Nephron (organoid): ENCODE results near the gene ADAMTS14.

Experiments used
- H3K27ac Mint-ChIP-seq, 3 experiments: 2 replicates each; pipeline ENCODE4 v1.8.0; 2020; ENCODE audit warnings: mixed read lengths in 3 of 3, mild to moderate bottlenecking in 2 of 3, moderate library complexity in 1 of 3
- H3K27me3 Mint-ChIP-seq: 2 replicates; pipeline ENCODE4 v1.8.0; 2021; ENCODE audit warnings: low read depth, mild to moderate bottlenecking, moderate library complexity, mixed read lengths
- H3K36me3 Mint-ChIP-seq: 2 replicates; pipeline ENCODE4 v1.8.0; 2020; ENCODE audit warnings: low read depth, mixed read lengths
- H3K4me1 Mint-ChIP-seq: 2 replicates; pipeline ENCODE4 v1.8.0; 2020; ENCODE audit warnings: mixed read lengths
- H3K4me3 Mint-ChIP-seq, 3 experiments: 2 replicates each; pipeline ENCODE4 v1.8.0; 2020; ENCODE audit warnings: mild to moderate bottlenecking in 3 of 3, mixed read lengths in 3 of 3, moderate library complexity in 2 of 3
- H3K9me3 Mint-ChIP-seq: 2 replicates; pipeline ENCODE4 v1.8.0; 2020; ENCODE audit warnings: mixed read lengths
- CTCF ChIP-seq, 3 experiments: fragments of 200-600 bp; sonication (generic); IDR thresholded peaks; one replicate each; pipeline ENCODE4 v1.5.0; 2021; ENCODE audit warnings: antibody characterized with exemption in 3 of 3; ENCODE audit not compliant: unreplicated experiment in 3 of 3

Gene ADAMTS14

GRCh38 chr10:70750156-70750703 lies 77.9 kb downstream of the ADAMTS14 start:
- no peak overlapping the region for H3K4me3 Mint-ChIP-seq
- H3K36me3 Mint-ChIP-seq = no peaks in the 10 kb centered on the region
- peaks cover 3% of the 10 kb centered on the region for H3K9me3 Mint-ChIP-seq
- H3K4me1 Mint-ChIP-seq = peaks cover 30% of the 10 kb centered on the region
- peaks cover 6% of the 10 kb centered on the region for H3K27me3 Mint-ChIP-seq
- no peak for TF ChIP-seq CTCF (IDR thresholded peaks at IDR 0.05; ENCODE audit: unreplicated experiment in 3 of 3)
- H3K27ac Mint-ChIP-seq = no peak overlapping the region

DNA sequence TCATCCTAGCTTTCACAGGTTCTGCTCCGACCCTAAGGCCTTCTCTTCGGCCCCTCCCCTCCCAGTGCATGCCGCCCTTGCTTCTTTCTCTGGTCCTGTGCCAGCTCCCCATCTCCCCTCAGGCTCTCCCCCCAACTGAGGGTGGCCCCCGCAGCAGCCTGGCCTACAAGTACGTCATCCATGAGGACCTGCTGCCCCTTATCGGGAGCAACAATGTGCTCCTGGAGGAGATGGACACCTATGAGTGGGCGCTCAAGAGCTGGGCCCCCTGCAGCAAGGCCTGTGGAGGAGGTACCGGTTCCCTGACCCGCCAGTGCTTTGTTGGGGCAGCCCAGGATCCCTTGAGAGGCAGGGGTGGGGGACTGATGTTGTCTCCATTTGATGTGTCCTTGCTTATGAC lies 79.0 kb downstream of the ADAMTS14 start:
- TF ChIP-seq CTCF (IDR thresholded peaks at IDR 0.05; ENCODE audit: unreplicated experiment in 3 of 3) = no peak
- Mint-ChIP-seq H3K9me3 (no peaks in the 10 kb centered on the region), H3K36me3 (no peaks in the 10 kb centered on the region), H3K4me3 (no peak overlapping the region), H3K27ac (no peak overlapping the region), H3K4me1 (peaks cover 28% of the 10 kb centered on the region), H3K27me3 (peaks cover 3% of the 10 kb centered on the region)

DNA sequence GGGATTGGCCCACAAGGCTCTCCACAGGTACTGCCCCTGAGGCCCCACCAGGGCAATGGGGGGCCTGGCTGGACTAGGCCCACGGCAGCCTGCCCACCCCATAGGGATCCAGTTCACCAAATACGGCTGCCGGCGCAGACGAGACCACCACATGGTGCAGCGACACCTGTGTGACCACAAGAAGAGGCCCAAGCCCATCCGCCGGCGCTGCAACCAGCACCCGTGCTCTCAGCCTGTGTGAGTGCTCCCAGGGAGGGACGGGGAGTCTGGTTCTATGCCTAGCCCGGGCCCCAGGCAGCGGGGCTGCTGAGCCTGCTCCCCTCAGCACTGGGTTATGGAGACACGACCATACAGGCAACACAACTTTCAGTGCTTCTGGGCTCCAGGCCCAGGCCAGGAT lies 79.7 kb downstream of the ADAMTS14 start:
- Mint-ChIP-seq H3K36me3 (no peaks in the 10 kb centered on the region), H3K9me3 (no peaks in the 10 kb centered on the region), H3K27ac (no peak overlapping the region), H3K27me3 (peaks cover 4% of the 10 kb centered on the region), H3K4me1 (peaks cover 26% of the 10 kb centered on the region), H3K4me3 (no peak overlapping the region)
- no peak for TF ChIP-seq CTCF (IDR thresholded peaks at IDR 0.05; ENCODE audit: unreplicated experiment in 3 of 3)

GRCh38 chr10:70752571-70752970 lies 80.3 kb downstream of the ADAMTS14 start:
- TF ChIP-seq CTCF (IDR thresholded peaks at IDR 0.05; ENCODE audit: unreplicated experiment in 3 of 3) = no peak
- H3K27ac Mint-ChIP-seq = no peak overlapping the region
- H3K9me3 Mint-ChIP-seq = no peaks in the 10 kb centered on the region
- H3K4me1 Mint-ChIP-seq = peaks cover 26% of the 10 kb centered on the region
- H3K36me3 Mint-ChIP-seq = no peaks in the 10 kb centered on the region
- no peak overlapping the region for H3K4me3 Mint-ChIP-seq
- H3K27me3 Mint-ChIP-seq = peaks cover 8% of the 10 kb centered on the region

DNA sequence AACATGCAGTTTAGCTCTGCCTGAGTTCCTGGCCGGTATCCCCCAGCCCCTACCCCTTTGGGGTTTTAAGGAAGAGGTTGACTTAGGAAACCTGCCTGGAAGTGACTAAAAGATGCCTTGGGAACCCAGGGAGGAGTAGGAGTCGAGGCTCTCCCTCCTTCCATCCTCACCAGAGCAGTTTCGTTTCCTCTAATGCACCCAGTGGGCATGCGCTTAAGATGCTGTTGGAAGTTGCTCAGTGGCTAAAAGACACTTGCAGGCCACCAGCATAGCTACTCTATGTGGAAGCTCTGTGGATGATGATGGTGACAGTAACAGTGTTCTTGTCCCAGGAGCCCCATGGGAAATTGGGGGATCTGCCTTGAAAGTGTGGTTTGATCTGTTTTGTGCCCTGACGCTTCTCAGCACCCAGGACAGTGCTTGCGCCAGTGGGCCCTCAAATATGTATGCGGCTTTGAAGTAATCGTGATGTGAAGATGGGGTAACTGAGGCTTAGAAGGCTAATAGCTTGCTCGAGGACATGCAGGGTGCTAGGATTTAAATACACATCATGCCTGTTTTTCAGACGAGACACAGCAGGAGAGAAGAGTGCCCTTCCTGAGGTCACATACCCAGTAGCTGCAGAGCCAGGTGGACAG lies 80.8 kb downstream of the ADAMTS14 start:
- no peaks in the 10 kb centered on the region for H3K9me3 Mint-ChIP-seq
- H3K27me3 Mint-ChIP-seq = peaks cover 8% of the 10 kb centered on the region
- no peak for TF ChIP-seq CTCF (IDR thresholded peaks at IDR 0.05; ENCODE audit: unreplicated experiment in 3 of 3)
- no peak overlapping the region for H3K4me3 Mint-ChIP-seq
- H3K4me1 Mint-ChIP-seq = peaks cover 26% of the 10 kb centered on the region
- no peak overlapping the region for H3K27ac Mint-ChIP-seq
- H3K36me3 Mint-ChIP-seq = no peaks in the 10 kb centered on the region
